ENCODE data around the gene FBLN7.
A peak's percentile ranks its signal among the peaks of the same experiment; 100 is the strongest.
"Not testable (repeated sequence)": the region's sequence is repeated elsewhere in the genome, so short reads cannot be mapped to it uniquely, and the experiment has no call there.

The FBLN7 gene

GRCh38 chr2:112199188-112199587 is 61.0 kb downstream of the FBLN7 start:
- Mint-ChIP-seq H3K27ac (no peak overlapping the region), H3K36me3 (ENCODE audit: low read depth) (peaks cover under 1% of the 10 kb centered on the region), H3K27me3 (no peaks in the 10 kb centered on the region), H3K9me3 (peaks cover 11% of the 10 kb centered on the region), H3K4me3 (no peak overlapping the region), H3K4me1 (ENCODE audit: low read depth) (peaks cover 13% of the 10 kb centered on the region)

DNA sequence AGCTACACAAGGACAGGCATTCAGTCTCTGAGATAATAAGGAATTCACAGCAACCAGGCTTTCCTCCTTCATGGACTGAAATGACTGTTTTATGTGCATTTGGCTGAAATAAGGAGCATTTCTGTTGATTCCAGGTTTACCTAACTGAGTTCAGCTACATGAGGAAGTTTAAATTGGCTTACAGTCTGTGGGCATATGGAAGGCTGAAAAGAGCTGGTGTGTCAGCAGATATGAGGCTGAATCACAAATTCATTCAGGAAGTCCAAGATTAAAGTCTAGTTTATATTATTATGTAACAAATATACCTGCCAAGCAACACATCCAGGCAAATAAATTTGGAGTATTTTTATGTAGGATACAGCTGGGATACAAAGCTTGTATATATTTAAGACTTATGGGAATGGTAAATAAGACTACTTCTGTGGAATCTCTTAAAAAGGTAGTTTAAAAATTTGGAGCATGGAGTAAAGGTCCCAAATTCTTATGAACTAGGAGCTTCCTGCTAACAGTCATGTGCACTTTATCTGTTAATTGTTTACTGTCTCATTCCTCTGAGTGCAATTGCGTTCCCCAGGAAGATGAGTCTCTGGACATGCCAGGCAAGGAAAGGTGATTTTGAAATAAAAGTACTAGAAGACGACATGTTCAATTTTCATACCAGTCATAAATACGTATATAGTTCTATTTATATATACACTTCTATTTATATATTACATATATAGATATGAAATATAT is 63.7 kb downstream of the FBLN7 start:
- H3K27me3 Mint-ChIP-seq, result no peaks in the 10 kb centered on the region
- H3K4me3 Mint-ChIP-seq, result no peak overlapping the region
- H3K36me3 Mint-ChIP-seq (ENCODE audit: low read depth), result peaks cover 5% of the 10 kb centered on the region
- no peak overlapping the region for H3K27ac Mint-ChIP-seq
- H3K4me1 Mint-ChIP-seq (ENCODE audit: low read depth), result peaks cover 5% of the 10 kb centered on the region
- peaks cover 15% of the 10 kb centered on the region for H3K9me3 Mint-ChIP-seq

DNA sequence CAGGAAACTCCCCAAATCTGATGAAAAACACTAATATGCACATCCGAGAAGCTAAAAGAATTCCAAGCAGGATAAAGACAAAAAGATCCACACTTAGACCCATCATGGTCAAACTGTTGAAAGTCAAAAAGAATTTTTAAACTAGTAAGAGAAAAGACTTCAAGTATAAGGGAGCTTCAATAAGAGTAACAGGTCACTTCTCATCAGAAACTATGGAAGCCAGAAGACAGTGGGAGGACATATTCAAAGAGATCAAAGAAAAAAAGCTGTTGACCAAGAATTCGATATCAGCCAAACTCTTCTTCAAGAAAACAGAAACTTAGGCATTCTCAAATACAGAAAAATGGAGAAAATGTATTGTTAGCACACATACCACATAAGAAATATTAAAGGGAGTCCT is 66.2 kb downstream of the FBLN7 start:
- Mint-ChIP-seq H3K4me1 (ENCODE audit: low read depth) (peaks cover 3% of the 10 kb centered on the region), H3K4me3 (no peak overlapping the region), H3K27me3 (no peaks in the 10 kb centered on the region), H3K9me3 (peaks cover 15% of the 10 kb centered on the region), H3K36me3 (ENCODE audit: low read depth) (peaks cover 8% of the 10 kb centered on the region), H3K27ac (no peak overlapping the region)

DNA sequence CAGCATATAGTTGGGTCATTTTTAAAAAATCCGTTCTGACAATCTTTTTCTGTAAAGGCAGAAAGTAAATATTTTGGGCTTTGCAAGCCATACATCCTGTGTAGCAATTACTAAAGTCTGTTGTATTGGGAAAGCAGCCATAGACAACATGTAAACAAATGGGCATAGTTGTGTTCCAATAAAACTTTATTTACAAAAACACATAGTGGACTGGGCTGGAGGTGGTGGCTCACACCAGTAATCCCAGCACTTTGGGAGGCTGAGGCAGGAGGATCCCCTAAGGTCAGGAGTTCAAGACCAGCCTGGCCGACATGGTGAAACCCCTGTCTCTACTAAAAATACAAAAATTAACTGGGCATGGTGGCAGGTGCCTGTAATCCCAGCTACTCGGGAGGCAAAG is 69.7 kb downstream of the FBLN7 start:
- H3K36me3 Mint-ChIP-seq (ENCODE audit: low read depth), result peaks cover 32% of the 10 kb centered on the region
- not testable (repeated sequence) for H3K4me3 Mint-ChIP-seq, H3K27ac Mint-ChIP-seq

DNA sequence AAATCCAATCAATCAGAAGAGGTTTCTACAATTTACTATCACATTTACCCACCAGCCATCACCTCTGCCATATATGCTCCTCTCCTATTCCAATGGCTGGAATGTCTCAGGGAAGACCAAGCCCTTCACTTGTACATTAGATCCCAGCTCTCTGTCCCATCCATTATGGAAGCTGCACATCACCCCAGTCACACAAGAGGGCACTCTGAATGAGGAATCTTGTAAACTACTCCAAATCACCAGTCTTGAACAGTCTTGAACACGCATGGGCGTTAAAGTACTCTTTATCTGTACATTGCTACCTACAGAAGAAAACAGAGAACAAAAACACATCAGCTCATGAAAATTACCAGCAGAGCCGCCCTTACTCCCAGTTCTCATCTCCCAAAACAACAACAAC is 78.0 kb downstream of the FBLN7 start:
- no peaks in the 10 kb centered on the region for H3K4me1 Mint-ChIP-seq (ENCODE audit: low read depth)
- H3K36me3 Mint-ChIP-seq (ENCODE audit: low read depth), result peaks cover 42% of the 10 kb centered on the region
- no peak overlapping the region for H3K27ac Mint-ChIP-seq
- no peak overlapping the region for H3K4me3 Mint-ChIP-seq
- H3K27me3 Mint-ChIP-seq, result no peaks in the 10 kb centered on the region
- H3K9me3 Mint-ChIP-seq, result peaks cover 7% of the 10 kb centered on the region

More for the DNA sequence above, 69.7 kb downstream of the FBLN7 start:
- not testable (repeated sequence) for H3K4me1 Mint-ChIP-seq (ENCODE audit: low read depth); H3K9me3 Mint-ChIP-seq; H3K27me3 Mint-ChIP-seq

GRCh38 chr2:112217854-112218253 is 79.7 kb downstream of the FBLN7 start:
- Mint-ChIP-seq H3K9me3 (peaks cover 18% of the 10 kb centered on the region), H3K4me1 (ENCODE audit: low read depth) (no peaks in the 10 kb centered on the region), H3K4me3 (no peak overlapping the region), H3K36me3 (ENCODE audit: low read depth) (peaks cover 48% of the 10 kb centered on the region), H3K27ac (no peak overlapping the region), H3K27me3 (no peaks in the 10 kb centered on the region)

DNA sequence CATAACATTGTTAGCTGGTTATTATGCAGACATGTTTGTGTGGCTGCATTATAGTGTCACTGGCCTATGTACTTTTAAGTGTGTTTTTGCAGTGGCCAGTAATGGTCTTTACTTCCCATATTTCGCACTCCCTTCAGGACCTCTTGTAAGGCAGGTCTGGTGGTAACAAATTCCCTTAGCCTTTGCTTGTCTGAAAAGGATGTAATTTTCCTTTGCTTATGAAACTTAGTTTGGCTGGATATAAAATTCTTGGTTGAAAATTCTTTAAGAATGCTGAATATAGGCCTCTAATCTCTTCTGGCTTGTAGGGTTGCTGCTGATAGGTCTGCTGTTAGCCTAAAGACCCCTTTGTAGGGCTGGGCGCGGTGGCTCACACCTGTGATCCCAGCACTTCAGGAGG is 82.0 kb downstream of the FBLN7 start:
- no peaks in the 10 kb centered on the region for H3K4me1 Mint-ChIP-seq (ENCODE audit: low read depth)
- H3K4me3 Mint-ChIP-seq, result no peak overlapping the region
- peaks cover 47% of the 10 kb centered on the region for H3K36me3 Mint-ChIP-seq (ENCODE audit: low read depth)
- no peak overlapping the region for H3K27ac Mint-ChIP-seq
- H3K27me3 Mint-ChIP-seq, result no peaks in the 10 kb centered on the region
- H3K9me3 Mint-ChIP-seq, result peaks cover 18% of the 10 kb centered on the region

GRCh38 chr2:112220831-112221230 is 82.6 kb downstream of the FBLN7 start:
- no peak overlapping the region for H3K4me3 Mint-ChIP-seq
- H3K36me3 Mint-ChIP-seq (ENCODE audit: low read depth), result peaks cover 49% of the 10 kb centered on the region
- H3K27ac Mint-ChIP-seq, result peak overlapping the region; percentile 22
- no peaks in the 10 kb centered on the region for H3K27me3 Mint-ChIP-seq
- peaks cover 18% of the 10 kb centered on the region for H3K9me3 Mint-ChIP-seq
- H3K4me1 Mint-ChIP-seq (ENCODE audit: low read depth), result no peaks in the 10 kb centered on the region

DNA sequence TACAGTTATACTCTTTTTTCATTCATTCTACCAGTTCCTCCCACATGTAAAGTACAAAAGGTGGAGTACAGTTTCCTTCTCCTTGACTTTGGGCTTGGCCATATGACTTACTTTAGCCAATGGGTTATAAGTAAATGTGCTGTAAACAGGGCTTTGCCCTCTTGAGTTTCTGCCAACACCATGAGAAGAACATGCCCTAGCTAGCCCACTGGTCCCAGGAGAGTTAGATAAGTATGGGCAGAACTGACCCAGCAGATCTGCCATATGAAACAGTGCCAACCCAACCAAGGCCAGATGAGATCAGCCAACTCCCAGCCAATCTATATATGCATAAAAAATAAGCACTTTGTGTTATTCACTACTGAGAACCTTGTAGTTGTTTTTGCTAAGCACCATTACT is 91.2 kb downstream of the FBLN7 start:
- H3K9me3 Mint-ChIP-seq, result no peaks in the 10 kb centered on the region
- no peak overlapping the region for H3K4me3 Mint-ChIP-seq
- no peaks in the 10 kb centered on the region for H3K4me1 Mint-ChIP-seq (ENCODE audit: low read depth)
- peaks cover 59% of the 10 kb centered on the region for H3K36me3 Mint-ChIP-seq (ENCODE audit: low read depth)
- no peak overlapping the region for H3K27ac Mint-ChIP-seq
- H3K27me3 Mint-ChIP-seq, result no peaks in the 10 kb centered on the region

GRCh38 chr2:112230371-112230770 is 92.2 kb downstream of the FBLN7 start:
- Mint-ChIP-seq H3K36me3 (ENCODE audit: low read depth) (peaks cover 53% of the 10 kb centered on the region), H3K27ac (no peak overlapping the region), H3K4me3 (no peak overlapping the region), H3K9me3 (no peaks in the 10 kb centered on the region), H3K27me3 (no peaks in the 10 kb centered on the region), H3K4me1 (ENCODE audit: low read depth) (no peaks in the 10 kb centered on the region)
